Ectodermal cell (in vitro differentiated cells): ENCODE results near the gene MDK.
"Not testable (repeated sequence)": the region's sequence is repeated elsewhere in the genome, so short reads cannot be mapped to it uniquely, and the experiment has no call there.

Experiments used
- H3K27ac ChIP-seq: 2 replicates; pipeline ENCODE4 v1.7.0; 2013; ENCODE audit warnings: mild to moderate bottlenecking, low read depth, low read length; ENCODE audit not compliant: insufficient read depth, poor library complexity, severe bottlenecking
- H3K27me3 ChIP-seq: 2 replicates; pipeline ENCODE4 v1.7.0; 2013; ENCODE audit warnings: mild to moderate bottlenecking, low read length; ENCODE audit not compliant: insufficient read depth, control insufficient read depth, poor library complexity, severe bottlenecking
- H3K36me3 ChIP-seq: one replicate; pipeline ENCODE4 v1.7.0; 2013; ENCODE audit warnings: low read length; ENCODE audit not compliant: control insufficient read depth, insufficient read depth
- H3K4me1 ChIP-seq: one replicate; pipeline ENCODE4 v1.7.0; 2013; ENCODE audit warnings: low read length; ENCODE audit not compliant: control insufficient read depth, insufficient read depth
- H3K4me3 ChIP-seq: 2 replicates; pipeline ENCODE4 v1.7.0; 2013; ENCODE audit warnings: low read depth, low read length, control low read depth; ENCODE audit not compliant: insufficient read depth
- H3K9me3 ChIP-seq: 2 replicates; pipeline ENCODE4 v1.7.0; 2013; ENCODE audit warnings: mild to moderate bottlenecking, low read length, moderate library complexity; ENCODE audit not compliant: control insufficient read depth
- WGBS, 2 experiments: methylation state at CpG; one replicate each; pipeline ENCODE4 v1.1.7; 2013; ENCODE audit warnings: missing lambda C conversion rate in 2 of 2; 5-methylcytosine and 5-hydroxymethylcytosine counted together

The MDK gene

DNA sequence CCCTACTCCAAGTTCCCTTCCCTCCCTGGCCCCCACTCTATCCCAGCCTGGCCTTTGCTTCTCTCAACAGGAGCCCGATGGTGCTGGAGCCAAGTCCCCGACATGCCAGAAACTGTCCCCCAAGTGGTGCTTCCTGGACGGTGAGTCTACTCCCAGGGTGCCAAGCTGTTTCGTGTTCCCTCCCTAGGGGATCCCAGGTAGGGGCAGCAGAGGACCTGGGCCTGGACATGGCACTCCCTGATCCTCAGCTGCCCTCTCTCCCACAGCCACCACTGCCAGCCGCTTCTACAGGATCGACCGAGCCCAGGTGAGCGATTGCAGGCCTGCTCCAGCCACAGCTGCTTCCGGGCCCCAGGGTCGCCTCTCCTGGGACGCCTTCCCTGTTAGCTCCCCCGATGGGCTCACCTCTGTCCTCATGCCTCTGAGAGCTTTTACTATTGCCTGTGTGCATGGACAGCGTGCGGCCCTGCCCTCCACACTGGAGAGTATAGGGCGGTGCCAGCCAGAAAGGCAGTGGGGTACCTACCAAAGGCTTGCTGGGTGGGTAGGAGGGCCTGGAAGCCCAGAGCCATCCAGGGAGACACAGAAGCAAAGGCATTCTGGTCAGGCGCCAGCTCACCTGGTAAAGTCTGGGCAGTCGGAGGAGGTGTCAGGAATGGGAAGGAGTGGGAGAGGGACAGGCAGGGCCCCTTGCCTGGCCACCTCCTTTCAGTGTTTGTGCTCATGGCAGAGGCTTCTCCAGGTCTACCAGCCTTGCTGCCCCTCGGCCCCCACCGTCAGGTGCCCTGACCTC is 5.0 kb upstream of the MDK start:
- Histone ChIP-seq H3K9me3 (no peaks in the 10 kb centered on the region), H3K36me3 (peaks cover 5% of the 10 kb centered on the region), H3K27me3 (no peaks in the 10 kb centered on the region), H3K4me3 (no peak overlapping the region), H3K4me1 (peaks cover 10% of the 10 kb centered on the region), H3K27ac (no peak overlapping the region)
- 94 to 95% methylated on average over 19 of the region's 19 CpGs for WGBS, 2 experiments

DNA sequence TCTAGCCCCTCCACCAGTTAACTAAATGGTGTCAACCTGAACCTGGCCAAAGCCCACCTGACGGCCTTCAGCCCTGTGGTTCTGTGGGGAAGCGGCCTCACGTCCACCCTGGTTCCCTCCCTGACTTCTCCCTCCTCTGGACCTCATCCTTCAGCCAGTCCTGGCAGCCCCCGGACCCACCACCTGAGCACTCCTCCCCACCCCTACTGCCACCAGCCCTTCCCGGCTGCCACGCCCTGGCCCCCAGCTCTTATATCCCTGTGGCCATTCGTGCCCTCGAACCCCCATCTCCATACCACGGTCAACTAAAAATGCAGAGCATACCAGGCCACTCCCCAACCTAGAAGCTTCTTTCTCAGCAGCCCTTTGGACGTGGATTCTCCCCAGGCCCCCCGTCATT is 4.2 kb upstream of the MDK start:
- Histone ChIP-seq H3K27me3 (no peaks in the 10 kb centered on the region), H3K36me3 (peaks cover 5% of the 10 kb centered on the region), H3K4me3 (no peak overlapping the region), H3K4me1 (peaks cover 10% of the 10 kb centered on the region), H3K9me3 (no peaks in the 10 kb centered on the region), H3K27ac (no peak overlapping the region)
- 93 to 96% methylated on average over 11 of the region's 11 CpGs for WGBS, 2 experiments

DNA sequence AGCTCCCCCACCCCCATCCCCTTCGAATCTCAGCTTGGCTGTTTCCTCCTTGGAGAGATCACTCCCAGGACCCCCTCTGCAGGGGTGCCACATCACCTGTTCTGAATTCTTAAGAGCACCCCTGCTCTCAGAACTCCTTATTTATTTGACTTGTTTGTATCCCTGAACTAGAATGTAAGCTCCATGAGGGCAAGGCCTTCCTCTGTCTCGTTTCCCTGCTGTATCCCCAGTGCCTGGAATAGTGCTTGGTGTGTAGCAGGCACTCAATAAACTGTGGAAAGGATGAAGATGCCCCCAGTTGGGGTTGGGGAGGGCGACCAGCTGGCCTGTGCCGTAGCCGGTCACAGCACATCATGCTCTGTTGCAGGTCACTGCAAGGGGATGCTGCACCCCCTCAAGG is 3.6 kb upstream of the MDK start:
- Histone ChIP-seq H3K4me1 (peaks cover 13% of the 10 kb centered on the region), H3K9me3 (no peaks in the 10 kb centered on the region), H3K27me3 (no peaks in the 10 kb centered on the region), H3K27ac (no peak overlapping the region), H3K36me3 (peaks cover 5% of the 10 kb centered on the region), H3K4me3 (no peak overlapping the region)
- WGBS, 2 experiments, result 93 to 95% methylated on average over 5 of the region's 5 CpGs

DNA sequence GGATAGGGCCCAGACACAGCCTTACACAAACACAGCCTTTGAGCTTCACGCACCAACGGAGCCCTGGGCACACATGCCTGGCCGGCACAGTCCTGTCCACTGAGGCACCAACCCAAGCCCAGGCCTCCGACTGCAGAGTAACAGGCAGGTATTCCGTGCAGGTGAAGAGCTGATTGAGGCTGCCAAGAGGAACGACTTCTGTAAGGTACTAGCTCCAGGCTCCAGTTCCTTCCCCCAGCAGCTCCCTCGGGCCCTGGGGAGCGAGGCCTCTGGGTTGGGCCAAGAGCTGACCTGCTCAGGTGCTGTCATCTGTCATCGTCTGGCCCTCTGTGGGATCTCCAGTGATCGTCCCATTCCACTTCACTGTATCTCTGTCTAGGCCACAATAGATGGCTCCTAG is 3.2 kb upstream of the MDK start:
- H3K9me3 ChIP-seq, result no peaks in the 10 kb centered on the region
- peaks cover 7% of the 10 kb centered on the region for H3K36me3 ChIP-seq
- WGBS, 2 experiments, result 94 to 96% methylated on average over 10 of the region's 10 CpGs
- no peak overlapping the region for H3K4me3 ChIP-seq
- peaks cover 18% of the 10 kb centered on the region for H3K4me1 ChIP-seq
- no peak overlapping the region for H3K27ac ChIP-seq
- no peaks in the 10 kb centered on the region for H3K27me3 ChIP-seq

DNA sequence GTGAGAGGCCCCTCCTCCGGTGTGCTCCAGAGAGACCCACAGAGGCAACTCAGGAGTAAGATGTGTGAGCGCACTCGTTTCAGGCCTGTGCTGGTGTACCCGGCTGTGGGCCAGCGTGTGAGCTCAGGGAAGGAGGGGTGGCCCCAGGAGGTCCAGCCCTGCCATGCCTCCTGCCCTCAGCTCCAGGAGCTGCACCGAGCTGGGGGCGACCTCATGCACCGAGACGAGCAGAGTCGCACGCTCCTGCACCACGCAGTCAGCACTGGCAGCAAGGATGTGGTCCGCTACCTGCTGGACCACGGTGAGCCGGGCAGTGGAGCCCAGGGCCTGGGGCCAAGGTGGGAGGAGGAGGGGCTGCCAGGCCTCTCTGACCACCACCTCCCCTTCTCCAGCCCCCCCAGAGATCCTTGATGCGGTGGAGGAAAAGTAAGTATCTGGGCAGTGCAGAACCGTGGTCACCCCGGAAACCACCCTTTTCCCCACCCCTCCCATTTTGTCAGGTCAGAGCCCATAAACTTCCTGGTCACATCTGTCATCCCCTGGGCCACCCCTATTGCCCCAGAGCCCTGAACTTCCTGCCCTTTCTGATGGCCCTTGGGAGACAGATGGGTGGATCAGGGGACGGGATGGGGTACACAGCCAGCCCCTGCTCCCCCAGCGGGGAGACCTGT is 2.5 kb upstream of the MDK start:
- Histone ChIP-seq H3K27me3 (no peaks in the 10 kb centered on the region), H3K9me3 (no peaks in the 10 kb centered on the region), H3K4me1 (peaks cover 25% of the 10 kb centered on the region), H3K36me3 (peaks cover 8% of the 10 kb centered on the region), H3K27ac (peak overlapping the region; percentile 38), H3K4me3 (no peak overlapping the region)
- 79 to 83% methylated on average over 20 of the region's 20 CpGs for WGBS, 2 experiments

DNA sequence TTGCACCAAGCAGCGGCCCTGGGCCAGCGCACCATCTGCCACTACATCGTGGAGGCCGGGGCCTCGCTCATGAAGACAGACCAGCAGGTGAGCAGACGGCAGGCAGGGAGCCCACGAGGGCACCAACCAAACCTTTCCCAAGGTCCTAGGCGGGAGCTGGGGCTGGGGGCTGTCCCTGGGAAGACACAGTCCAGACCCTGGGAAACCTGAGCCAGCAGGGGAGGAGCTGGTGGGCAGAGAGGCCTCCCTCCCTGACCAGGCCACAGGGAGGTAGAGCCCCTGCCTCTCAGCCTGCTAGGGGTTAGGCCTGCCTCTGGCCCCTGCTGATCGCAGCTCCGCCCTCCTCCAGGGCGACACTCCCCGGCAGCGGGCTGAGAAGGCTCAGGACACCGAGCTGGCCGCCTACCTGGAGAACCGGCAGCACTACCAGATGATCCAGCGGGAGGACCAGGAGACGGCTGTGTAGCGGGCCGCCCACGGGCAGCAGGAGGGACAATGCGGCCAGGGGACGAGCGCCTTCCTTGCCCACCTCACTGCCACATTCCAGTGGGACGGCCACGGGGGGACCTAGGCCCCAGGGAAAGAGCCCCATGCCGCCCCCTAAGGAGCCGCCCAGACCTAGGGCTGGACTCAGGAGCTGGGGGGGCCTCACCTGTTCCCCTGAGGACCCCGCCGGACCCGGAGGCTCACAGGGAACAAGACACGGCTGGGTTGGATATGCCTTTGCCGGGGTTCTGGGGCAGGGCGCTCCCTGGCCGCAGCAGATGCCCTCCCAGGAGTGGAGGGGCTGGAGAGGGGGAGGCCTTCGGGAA is 1.8 kb upstream of the MDK start:
- 14 to 15% methylated on average over 33 to 34 of the region's 36 CpGs for WGBS, 2 experiments

DNA sequence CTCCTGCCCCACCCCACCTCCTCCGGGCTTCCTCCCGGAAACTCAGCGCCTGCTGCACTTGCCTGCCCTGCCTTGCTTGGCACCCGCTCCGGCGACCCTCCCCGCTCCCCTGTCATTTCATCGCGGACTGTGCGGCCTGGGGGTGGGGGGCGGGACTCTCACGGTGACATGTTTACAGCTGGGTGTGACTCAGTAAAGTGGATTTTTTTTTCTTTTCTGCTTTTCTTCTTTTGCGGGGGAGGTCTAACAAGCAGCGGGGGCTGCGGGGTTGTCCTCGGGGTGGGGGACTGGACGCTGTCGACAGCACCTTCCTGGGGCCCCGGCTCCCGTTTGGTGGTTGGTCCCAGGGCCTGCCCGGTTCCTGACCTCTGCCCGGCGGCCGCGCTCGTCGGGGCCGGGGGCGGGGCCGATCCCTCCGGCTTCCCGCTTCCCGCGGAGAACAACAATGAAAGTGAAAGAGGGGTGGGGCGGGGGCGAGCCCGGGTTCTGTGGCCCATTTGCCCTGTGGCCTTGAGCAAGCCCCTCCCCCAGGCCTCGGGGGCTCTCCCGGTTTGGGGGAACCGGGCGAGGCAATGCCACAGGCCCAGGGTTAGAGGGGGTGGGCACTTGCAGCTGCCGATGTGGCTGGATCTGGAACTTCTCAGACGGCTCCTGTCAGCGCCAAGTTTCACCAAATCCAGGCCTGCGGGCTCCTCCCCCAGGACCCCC is 975 bp upstream of the MDK start:
- 0% methylated on average over 44 to 45 of the region's 45 CpGs for WGBS, 2 experiments
- Histone ChIP-seq H3K36me3 (peaks cover 3% of the 10 kb centered on the region), H3K27me3 (no peaks in the 10 kb centered on the region), H3K4me3 (peak overlapping the region; percentile 95), H3K9me3 (no peaks in the 10 kb centered on the region), H3K4me1 (peaks cover 27% of the 10 kb centered on the region), H3K27ac (peak overlapping the region; percentile 96)

More for the DNA sequence above, 1.8 kb upstream of the MDK start:
- not testable (repeated sequence) for H3K27me3 ChIP-seq, H3K9me3 ChIP-seq, H3K36me3 ChIP-seq
- H3K4me3 ChIP-seq, result peak overlapping the region; percentile 95
- H3K4me1 ChIP-seq, result peaks cover 27% of the 10 kb centered on the region
- H3K27ac ChIP-seq, result peak overlapping the region; percentile 96

DNA sequence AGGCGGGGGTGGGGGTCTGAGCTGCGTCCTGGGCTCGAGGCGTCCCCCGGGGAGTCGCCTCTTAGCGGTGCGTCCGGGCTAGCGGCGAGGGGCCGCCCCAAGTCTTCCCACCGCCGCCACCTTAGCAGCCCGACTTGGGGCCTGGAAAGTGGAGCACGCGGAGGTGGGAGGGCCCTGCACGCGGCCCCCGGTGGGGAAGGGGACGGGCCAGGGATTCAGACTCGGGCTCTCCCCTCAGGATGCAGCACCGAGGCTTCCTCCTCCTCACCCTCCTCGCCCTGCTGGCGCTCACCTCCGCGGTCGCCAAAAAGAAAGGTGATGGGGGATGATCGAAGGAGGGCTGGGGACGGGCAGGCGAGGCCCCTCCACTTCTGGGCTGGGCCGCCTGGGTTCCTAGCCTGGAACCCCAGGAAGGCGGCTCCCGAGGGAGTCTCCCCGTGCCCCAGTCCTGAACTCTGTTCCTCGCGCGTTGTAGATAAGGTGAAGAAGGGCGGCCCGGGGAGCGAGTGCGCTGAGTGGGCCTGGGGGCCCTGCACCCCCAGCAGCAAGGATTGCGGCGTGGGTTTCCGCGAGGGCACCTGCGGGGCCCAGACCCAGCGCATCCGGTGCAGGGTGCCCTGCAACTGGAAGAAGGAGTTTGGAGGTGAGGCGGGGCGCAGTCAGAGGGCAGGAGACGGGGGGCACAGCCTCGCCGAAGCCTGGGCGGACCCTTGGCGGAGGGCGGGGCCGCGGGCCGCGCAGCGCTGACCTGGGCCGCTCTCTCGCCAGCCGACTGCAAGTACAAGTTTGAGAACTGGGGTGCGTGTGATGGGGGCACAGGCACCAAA is 563 bp downstream of the MDK start:
- Histone ChIP-seq H3K4me1 (peaks cover 27% of the 10 kb centered on the region), H3K27me3 (peaks cover 8% of the 10 kb centered on the region), H3K9me3 (no peaks in the 10 kb centered on the region), H3K4me3 (peak overlapping the region; percentile 95), H3K27ac (peak overlapping the region; percentile 94), H3K36me3 (peaks cover 3% of the 10 kb centered on the region)
- 0 to 1% methylated on average over 66 of the region's 66 CpGs for WGBS, 2 experiments

DNA sequence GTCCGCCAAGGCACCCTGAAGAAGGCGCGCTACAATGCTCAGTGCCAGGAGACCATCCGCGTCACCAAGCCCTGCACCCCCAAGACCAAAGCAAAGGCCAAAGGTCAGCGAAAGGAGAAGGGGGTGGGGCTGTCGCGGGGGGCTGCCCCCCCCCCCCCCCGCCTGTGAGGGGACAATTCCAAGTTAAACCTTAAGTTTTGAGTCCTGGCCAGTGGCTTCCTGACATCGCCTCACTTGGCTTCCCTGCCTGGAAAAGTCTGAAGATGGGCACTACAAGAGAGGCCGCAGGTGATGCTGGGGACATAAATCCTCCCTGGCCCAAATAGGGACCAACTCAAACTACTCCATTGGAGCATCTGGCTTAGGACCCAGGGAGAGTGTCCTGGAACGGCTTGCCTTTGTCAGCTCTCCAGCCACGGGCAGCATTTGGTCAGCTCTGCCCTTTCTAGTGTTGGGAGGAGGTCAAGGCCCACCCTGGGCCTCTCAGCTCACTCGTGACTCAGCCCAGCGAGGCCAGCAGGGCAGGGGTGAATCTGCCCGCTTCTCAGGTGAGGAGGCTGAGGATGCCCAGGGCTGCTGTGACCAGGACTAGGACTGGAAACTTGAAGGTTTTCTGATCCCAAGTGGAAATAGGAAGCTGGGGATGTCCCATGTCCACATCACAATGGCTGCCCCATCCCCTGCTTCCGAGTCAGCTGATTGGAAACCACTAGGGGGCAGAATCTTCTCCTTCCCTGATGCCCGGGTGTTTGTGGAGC is 1.4 kb downstream of the MDK start:
- Histone ChIP-seq H3K36me3 (peaks cover 3% of the 10 kb centered on the region), H3K4me1 (peaks cover 32% of the 10 kb centered on the region), H3K4me3 (peak overlapping the region; percentile 95), H3K27ac (no peak overlapping the region), H3K9me3 (no peaks in the 10 kb centered on the region), H3K27me3 (peaks cover 16% of the 10 kb centered on the region)
- WGBS, 2 experiments, result 34 to 35% methylated on average over 18 of the region's 18 CpGs
